NCI-H1417 (cell line): ENCODE measurements around the gene CAPN10.
"Not testable (repeated sequence)": the region's sequence is repeated elsewhere in the genome, so short reads cannot be mapped to it uniquely, and the experiment has no call there.

Source experiments
- DNase-seq, 3 experiments: peaks; one replicate each; lab custom pipeline; 2025; lab: John Stamatoyannopoulos, UW

The CAPN10 gene, protein sequence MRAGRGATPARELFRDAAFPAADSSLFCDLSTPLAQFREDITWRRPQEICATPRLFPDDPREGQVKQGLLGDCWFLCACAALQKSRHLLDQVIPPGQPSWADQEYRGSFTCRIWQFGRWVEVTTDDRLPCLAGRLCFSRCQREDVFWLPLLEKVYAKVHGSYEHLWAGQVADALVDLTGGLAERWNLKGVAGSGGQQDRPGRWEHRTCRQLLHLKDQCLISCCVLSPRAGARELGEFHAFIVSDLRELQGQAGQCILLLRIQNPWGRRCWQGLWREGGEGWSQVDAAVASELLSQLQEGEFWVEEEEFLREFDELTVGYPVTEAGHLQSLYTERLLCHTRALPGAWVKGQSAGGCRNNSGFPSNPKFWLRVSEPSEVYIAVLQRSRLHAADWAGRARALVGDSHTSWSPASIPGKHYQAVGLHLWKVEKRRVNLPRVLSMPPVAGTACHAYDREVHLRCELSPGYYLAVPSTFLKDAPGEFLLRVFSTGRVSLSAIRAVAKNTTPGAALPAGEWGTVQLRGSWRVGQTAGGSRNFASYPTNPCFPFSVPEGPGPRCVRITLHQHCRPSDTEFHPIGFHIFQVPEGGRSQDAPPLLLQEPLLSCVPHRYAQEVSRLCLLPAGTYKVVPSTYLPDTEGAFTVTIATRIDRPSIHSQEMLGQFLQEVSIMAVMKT

GRCh38 chr2:240586198-240586918 lies at the start of gene CAPN10:
Gene CAPN10 (plus strand): TSS chr2:240586734. CDS start chr2:240586912, 178 bp downstream.
- DNase-seq, result peak; percentile 92 to 98 (median 96)

GRCh38 chr2:240538031-240538780 lies 48.3 kb upstream of the CAPN10 start:
- no peak for DNase-seq

DNA sequence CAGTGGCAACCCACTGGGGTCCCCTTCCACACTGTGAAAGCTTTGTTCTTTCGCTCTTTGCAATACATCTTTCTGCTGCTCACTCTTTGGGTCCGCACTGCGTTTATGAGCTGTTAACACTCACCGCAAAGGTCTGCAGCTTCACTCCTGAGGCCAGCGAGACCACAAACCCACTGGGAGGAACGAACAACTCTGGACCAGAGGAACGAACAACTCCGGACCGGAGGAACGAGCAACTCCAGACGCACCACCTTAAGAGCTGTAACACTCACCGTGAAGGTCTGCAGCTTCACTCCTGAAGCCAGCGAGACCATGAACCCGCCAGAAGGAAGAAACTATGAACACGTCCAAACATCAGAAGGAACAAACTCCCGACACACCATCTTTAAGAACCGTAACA lies 47.4 kb upstream of the CAPN10 start:
- DNase-seq, result not testable (repeated sequence)

DNA sequence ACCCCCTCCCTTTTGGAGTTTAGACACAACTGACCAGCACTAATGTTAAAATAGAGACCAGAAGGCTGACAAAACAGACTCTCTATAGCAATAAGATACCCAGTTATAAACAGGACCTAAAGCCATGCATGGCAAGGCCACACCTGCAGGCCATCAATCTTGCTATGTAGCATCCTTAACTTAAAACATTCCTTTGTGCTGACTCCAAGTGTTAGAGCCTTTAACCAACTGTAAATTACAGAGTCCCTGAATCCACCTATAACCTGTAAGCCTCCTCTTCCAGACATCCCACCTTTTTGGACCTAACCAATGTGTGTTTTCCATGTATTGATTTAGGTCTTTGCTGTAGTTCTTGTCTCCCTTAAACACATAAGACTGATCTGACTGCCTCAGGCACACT lies 46.6 kb upstream of the CAPN10 start:
- DNase-seq, result no peak

- no peak for DNase-seq
Observed at GRCh38 chr2:240551288-240551687, 35.2 kb upstream of the CAPN10 start.

GRCh38 chr2:240551811-240552210 lies 34.7 kb upstream of the CAPN10 start:
- no peak for DNase-seq

GRCh38 chr2:240553956-240554480 lies 32.5 kb upstream of the CAPN10 start:
- DNase-seq, result no peak

GRCh38 chr2:240554767-240555493 lies 31.6 kb upstream of the CAPN10 start:
- DNase-seq, result no peak

DNA sequence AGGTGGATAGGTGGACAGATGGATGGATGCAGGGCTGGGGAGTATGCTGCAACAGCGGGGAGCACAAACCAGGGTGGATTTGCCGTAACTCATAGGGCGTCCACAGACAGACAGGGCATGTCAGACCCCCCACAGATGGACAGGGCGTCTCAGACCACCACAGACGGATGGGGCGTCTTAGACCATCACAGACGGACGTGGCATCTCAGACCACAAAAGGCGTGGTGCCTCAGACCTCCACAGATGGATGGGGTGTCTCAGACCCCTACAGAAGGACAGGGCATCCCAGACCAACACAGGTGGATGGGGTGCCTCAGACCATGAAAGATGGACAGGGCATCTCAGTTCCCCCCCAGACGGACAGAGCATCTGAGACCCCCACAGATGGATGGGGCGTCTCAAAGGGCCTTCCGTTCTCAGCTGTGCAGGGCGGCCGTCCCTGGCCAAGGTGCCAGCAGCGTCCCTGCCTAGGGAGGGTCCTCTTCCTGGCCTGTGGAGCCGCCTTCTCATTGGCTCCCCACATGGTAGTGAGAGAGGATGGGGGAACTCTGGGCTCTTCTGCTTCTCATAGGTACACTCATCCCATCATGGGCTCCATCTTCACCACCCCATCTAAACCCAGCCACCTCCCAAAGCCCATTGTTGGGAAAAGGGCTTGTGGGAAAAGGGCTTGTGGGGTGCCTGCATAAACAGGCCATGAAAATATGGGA lies 30.8 kb upstream of the CAPN10 start:
- DNase-seq, result no peak

DNA sequence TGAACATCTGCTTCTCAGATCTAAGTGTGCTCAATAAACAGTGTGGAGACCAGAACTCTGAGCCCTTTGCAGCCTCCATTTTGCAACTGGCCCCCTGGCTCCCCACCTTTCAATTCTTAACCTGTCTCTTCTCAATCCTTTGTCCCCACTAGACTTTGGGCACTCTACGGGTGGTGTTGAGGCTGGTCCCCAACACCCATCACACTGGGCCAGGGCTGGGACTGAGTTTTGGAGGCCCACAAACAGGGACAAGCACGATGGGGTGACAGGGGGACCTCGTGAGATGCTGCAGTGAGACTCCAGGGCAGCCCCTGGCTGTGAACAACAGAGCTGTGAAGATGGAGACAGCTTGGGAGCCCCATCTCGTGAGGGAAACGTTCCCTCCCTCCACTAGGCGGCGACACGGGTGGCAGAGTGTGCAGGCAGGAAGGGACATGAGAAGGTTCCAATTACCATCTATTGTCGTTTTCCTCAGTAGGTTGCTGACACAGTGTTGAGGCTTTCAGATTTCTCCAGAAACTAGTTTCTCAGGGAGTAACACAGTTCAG lies 29.9 kb upstream of the CAPN10 start:
- no peak for DNase-seq

DNA sequence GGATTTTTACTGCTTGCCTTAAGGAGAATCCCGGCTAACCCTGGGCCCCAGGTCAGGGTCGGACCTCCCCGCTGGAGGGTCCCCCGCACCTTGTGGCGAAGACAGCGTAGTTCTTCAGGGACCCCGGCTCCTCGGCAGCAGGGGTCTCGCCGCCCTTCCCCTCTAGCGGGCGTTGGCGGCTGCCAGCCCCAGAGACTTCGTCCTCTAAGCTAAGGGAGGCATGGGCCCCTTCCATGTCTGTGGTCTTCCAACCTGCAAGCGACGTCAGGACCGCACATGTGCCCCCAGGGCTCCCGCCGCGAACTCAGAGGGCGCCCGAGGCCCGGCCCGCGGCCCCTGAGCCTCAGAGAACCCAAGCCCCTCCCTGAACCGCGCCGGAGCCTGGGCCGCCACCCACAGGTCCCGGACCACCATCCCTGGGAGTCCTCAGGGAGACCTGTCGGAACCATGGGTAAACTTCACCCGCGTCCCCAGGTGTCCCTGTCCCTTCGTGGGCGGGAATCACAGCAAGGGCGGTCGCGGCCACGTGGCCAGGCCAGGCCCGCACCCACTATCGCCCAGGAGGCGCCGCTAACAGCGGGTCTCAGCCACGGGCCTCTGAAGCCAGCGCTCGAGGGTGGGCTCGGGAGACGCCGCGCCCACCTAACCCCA lies 29.3 kb upstream of the CAPN10 start:
- no peak for DNase-seq

DNA sequence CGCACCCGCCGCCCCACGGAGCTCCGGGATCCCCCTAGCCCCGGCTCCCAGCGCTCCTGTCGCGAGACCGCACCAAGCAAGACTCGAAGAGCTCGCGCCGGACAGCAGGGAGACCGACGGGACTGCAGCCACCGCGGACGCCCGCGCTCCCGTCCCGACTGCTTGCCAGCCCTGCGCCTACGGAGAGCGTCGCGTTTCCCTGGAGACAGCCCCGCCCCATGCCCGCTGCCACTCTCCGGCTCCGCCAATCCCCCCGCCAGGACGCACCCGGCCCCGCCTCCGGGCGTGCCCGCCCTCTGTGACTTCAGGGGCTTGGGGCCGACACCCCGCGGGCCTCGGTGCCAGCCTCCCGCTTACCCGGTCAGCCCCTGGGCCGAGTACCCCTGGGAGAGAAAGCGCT lies 28.7 kb upstream of the CAPN10 start, which contains the start of gene ANKMY1:
ANKMY1 (minus strand) TSS at position 181 of the 400 bp plus-strand sequence. CDS start 653 bp downstream, outside the sequence.
- DNase-seq, result no peak

DNA sequence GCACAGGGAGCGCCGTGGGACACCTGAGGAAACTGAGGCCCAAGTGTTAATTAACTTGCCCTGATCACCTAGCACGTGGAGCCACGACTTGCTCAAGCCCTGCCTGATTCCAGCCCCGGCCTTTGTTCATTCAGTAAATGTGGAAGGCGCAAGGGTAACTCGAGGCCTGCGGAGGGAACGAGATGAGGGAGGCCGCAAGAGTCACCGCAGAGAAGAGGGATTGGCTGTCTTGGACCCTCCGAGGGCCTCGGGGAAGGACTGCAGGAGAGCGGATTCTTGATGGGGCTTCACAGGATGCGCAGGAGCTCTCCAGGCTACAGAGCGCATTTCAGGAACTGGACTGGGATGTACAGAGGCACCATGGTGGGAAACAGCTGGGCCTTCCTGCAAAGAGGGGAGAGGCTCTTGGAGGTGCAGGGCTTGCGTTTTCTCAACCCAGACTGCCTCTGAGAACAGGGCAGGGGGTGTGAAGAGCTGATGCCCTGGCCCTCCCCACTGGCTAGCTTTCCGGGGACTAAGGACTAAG lies 28.2 kb upstream of the CAPN10 start:
- no peak for DNase-seq

- no peak for DNase-seq
Observed at GRCh38 chr2:240559286-240559685, 27.2 kb upstream of the CAPN10 start.

GRCh38 chr2:240560084-240560479 lies 26.5 kb upstream of the CAPN10 start, which contains the start of gene DUSP28:
Gene DUSP28 (plus strand): TSS chr2:240560357. CDS start chr2:240560685, 328 bp downstream.
- DNase-seq, result peak; percentile 73 to 91 (median 90)

- peak; percentile 94 to 99 (median 98) for DNase-seq
Observed at GRCh38 chr2:240560480-240561324, 25.8 kb upstream of the CAPN10 start.

- no peak for DNase-seq
Observed at GRCh38 chr2:240561325-240561971, 25.1 kb upstream of the CAPN10 start.
